ENCODE results near the gene CA5A. TPM values are rescaled to one million over a fixed set of nuclear protein-coding genes. Genes with fewer than 3 reads are reported as not detected.
"Not testable (repeated sequence)": the region's sequence is repeated elsewhere in the genome, so short reads cannot be mapped to it uniquely, and the experiment has no call there.

The CA5A gene
- polyA plus RNA-seq, 4 donors = under 0.01 TPM; not detected in 3

- not testable (repeated sequence) for FAIRE-seq
Observed at GRCh38 chr16:87909203-87909935, 27.0 kb downstream of the CA5A start.

DNA sequence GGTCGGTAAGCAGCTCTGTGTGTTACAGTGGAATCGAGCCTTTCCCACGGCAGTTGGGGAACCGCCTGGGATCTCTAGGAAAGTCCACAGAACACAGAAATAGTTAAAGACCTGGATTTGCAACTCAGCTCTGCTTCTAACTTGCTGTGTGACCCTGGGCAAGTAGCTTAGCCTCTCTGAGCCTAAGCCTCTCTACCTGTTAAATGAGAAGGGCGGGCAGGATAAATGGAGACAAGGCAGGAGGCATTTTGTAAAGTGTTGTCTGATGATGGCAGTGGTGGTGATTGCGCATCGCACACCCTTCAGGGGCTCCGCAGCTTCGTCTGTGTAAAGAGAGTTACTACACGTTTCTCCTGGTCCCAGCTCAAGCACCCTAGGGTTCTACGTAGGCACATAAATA, 28.2 kb downstream of the CA5A start:
- H3K27ac ChIP-seq (ENCODE audit: low read depth in 1 of 3, low read length in 2 of 3); H3K4me1 ChIP-seq (ENCODE audit: control insufficient read depth in 3 of 3, insufficient read depth in 2 of 3, low read depth in 1 of 3, low read length in 2 of 3); H3K4me3 ChIP-seq (ENCODE audit: low read depth in 1 of 3, low read length in 3 of 3); H3K9me3 ChIP-seq (ENCODE audit: control insufficient read depth in 2 of 2, insufficient read depth in 1 of 2, low read depth in 1 of 2, low read length in 1 of 2); H3K27me3 ChIP-seq (ENCODE audit: control insufficient read depth in 3 of 3, insufficient read depth in 3 of 3, low read length in 3 of 3); H3K36me3 ChIP-seq (ENCODE audit: control insufficient read depth in 3 of 3, insufficient read depth in 2 of 3, low read depth in 1 of 3, low read length in 3 of 3); FAIRE-seq; DNase-seq: not testable (repeated sequence)
- WGBS, 3 donors = 92 to 95% (median 93%) methylated on average over 11 of the region's 11 CpGs

More at GRCh38 chr16:87909203-87909935, 27.0 kb downstream of the CA5A start:
- peak; percentile 52 to 76 for DNase-seq
- H3K4me1 ChIP-seq (ENCODE audit: control insufficient read depth in 3 of 3, insufficient read depth in 2 of 3, low read depth in 1 of 3, low read length in 2 of 3); H3K9me3 ChIP-seq (ENCODE audit: control insufficient read depth in 2 of 2, insufficient read depth in 1 of 2, low read depth in 1 of 2, low read length in 1 of 2); H3K36me3 ChIP-seq (ENCODE audit: control insufficient read depth in 3 of 3, insufficient read depth in 2 of 3, low read depth in 1 of 3, low read length in 3 of 3); H3K4me3 ChIP-seq (ENCODE audit: low read depth in 1 of 3, low read length in 3 of 3); H3K27ac ChIP-seq (ENCODE audit: low read depth in 1 of 3, low read length in 2 of 3); H3K27me3 ChIP-seq (ENCODE audit: control insufficient read depth in 3 of 3, insufficient read depth in 3 of 3, low read length in 3 of 3): not testable (repeated sequence)
- WGBS, 3 donors = 37 to 38% (median 38%) methylated on average over 36 of the region's 36 CpGs

DNA sequence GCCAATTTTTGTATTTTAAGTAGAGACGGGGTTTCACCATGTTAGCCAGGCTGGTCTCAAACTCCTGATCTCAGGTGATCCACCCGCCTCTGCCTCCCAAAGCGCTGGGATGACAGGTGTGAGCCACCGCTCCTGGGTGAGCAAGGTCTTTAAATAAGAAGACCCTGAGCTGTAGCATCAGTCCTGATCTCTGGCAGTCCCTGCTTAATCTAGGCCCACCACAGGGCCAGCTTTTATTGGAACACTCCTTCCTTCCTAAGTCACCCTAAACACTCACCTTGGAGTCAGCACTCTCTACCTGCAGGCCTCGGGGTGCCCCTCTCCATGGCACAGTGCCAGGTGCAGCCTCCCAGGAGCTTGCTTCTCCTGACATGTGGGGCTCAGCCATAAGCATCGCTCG, 30.8 kb downstream of the CA5A start:
- H3K9me3 ChIP-seq (ENCODE audit: control insufficient read depth in 2 of 2, insufficient read depth in 1 of 2, low read depth in 1 of 2, low read length in 1 of 2); DNase-seq; FAIRE-seq; H3K4me3 ChIP-seq (ENCODE audit: low read depth in 1 of 3, low read length in 3 of 3); H3K27ac ChIP-seq (ENCODE audit: low read depth in 1 of 3, low read length in 2 of 3); H3K27me3 ChIP-seq (ENCODE audit: control insufficient read depth in 3 of 3, insufficient read depth in 3 of 3, low read length in 3 of 3); H3K36me3 ChIP-seq (ENCODE audit: control insufficient read depth in 3 of 3, insufficient read depth in 2 of 3, low read depth in 1 of 3, low read length in 3 of 3); H3K4me1 ChIP-seq (ENCODE audit: control insufficient read depth in 3 of 3, insufficient read depth in 2 of 3, low read depth in 1 of 3, low read length in 2 of 3): not testable (repeated sequence)
- WGBS, 3 donors = 89 to 92% (median 91%) methylated on average over 7 of the region's 7 CpGs

DNA sequence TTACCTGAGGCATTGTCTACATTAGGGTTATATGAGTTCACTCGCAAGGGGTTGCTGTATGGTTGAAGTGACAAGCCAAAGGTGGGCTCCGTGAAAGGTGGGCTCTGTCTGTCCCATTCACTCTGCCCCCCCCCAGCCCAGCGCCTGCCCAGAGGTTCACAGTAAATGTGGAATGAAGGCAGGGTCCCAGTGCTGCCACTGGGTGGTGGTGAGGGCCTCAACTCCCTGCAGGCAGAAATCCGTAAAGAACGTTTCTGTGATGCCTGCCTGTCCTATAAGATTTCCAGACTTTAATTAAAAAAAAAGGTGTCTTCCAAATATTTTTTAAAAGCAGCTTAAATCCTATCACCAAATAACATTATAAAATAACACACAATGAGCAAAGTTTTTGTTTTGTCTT, 31.4 kb downstream of the CA5A start:
- FAIRE-seq; H3K9me3 ChIP-seq (ENCODE audit: control insufficient read depth in 2 of 2, insufficient read depth in 1 of 2, low read depth in 1 of 2, low read length in 1 of 2); H3K4me1 ChIP-seq (ENCODE audit: control insufficient read depth in 3 of 3, insufficient read depth in 2 of 3, low read depth in 1 of 3, low read length in 2 of 3); H3K27me3 ChIP-seq (ENCODE audit: control insufficient read depth in 3 of 3, insufficient read depth in 3 of 3, low read length in 3 of 3); DNase-seq; H3K36me3 ChIP-seq (ENCODE audit: control insufficient read depth in 3 of 3, insufficient read depth in 2 of 3, low read depth in 1 of 3, low read length in 3 of 3); H3K27ac ChIP-seq (ENCODE audit: low read depth in 1 of 3, low read length in 2 of 3); H3K4me3 ChIP-seq (ENCODE audit: low read depth in 1 of 3, low read length in 3 of 3): not testable (repeated sequence)
- WGBS, 3 donors = 80 to 86% (median 85%) methylated on average over 4 of the region's 5 CpGs

DNA sequence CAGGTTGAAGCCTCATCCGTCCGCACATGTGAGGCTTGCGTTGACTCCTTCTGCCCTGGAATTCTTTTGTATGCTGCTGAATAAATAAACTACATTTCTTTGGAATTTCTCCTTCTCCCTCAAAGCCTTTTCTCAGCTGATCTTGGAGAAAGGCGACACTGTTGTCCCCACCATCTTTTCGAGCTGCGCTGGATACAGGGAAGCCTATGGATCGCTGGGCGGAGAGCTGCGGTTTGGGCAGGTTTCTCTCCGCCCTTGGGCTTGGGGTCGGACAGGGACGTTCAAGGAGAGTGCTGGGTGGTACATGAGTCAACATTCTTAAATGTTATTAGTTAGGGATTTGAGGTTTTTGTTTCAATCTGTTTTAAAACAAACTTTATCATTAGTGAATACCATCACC, 35.8 kb downstream of the CA5A start:
- H3K4me1 ChIP-seq (ENCODE audit: control insufficient read depth in 3 of 3, insufficient read depth in 2 of 3, low read depth in 1 of 3, low read length in 2 of 3); H3K27me3 ChIP-seq (ENCODE audit: control insufficient read depth in 3 of 3, insufficient read depth in 3 of 3, low read length in 3 of 3); H3K9me3 ChIP-seq (ENCODE audit: control insufficient read depth in 2 of 2, insufficient read depth in 1 of 2, low read depth in 1 of 2, low read length in 1 of 2); DNase-seq; H3K27ac ChIP-seq (ENCODE audit: low read depth in 1 of 3, low read length in 2 of 3); H3K4me3 ChIP-seq (ENCODE audit: low read depth in 1 of 3, low read length in 3 of 3); FAIRE-seq; H3K36me3 ChIP-seq (ENCODE audit: control insufficient read depth in 3 of 3, insufficient read depth in 2 of 3, low read depth in 1 of 3, low read length in 3 of 3): not testable (repeated sequence)
- WGBS, 3 donors = 76 to 85% (median 81%) methylated on average over 12 of the region's 12 CpGs

- Histone ChIP-seq H3K27ac (ENCODE audit: low read depth in 1 of 3, low read length in 2 of 3) (peak overlapping the region in 2 of 3 donors; percentile 12 to 57), H3K36me3 (ENCODE audit: control insufficient read depth in 3 of 3, insufficient read depth in 2 of 3, low read depth in 1 of 3, low read length in 3 of 3) (no peaks in the 10 kb centered on the region), H3K4me1 (ENCODE audit: control insufficient read depth in 3 of 3, insufficient read depth in 2 of 3, low read depth in 1 of 3, low read length in 2 of 3) (no peaks in the 10 kb centered on the region), H3K9me3 (ENCODE audit: control insufficient read depth in 2 of 2, insufficient read depth in 1 of 2, low read depth in 1 of 2, low read length in 1 of 2) (no peaks in the 10 kb centered on the region), H3K27me3 (ENCODE audit: control insufficient read depth in 3 of 3, insufficient read depth in 3 of 3, low read length in 3 of 3) (no peaks in the 10 kb centered on the region), H3K4me3 (ENCODE audit: low read depth in 1 of 3, low read length in 3 of 3) (no peak overlapping the region)
- DNase-seq = peak in 1 of 2 donors; percentile 27
- FAIRE-seq = no peak
- WGBS, 3 donors = 65 to 73% (median 66%) methylated on average over 20 of the region's 20 CpGs
Observed at GRCh38 chr16:87897521-87898505, 38.5 kb downstream of the CA5A start.

DNA sequence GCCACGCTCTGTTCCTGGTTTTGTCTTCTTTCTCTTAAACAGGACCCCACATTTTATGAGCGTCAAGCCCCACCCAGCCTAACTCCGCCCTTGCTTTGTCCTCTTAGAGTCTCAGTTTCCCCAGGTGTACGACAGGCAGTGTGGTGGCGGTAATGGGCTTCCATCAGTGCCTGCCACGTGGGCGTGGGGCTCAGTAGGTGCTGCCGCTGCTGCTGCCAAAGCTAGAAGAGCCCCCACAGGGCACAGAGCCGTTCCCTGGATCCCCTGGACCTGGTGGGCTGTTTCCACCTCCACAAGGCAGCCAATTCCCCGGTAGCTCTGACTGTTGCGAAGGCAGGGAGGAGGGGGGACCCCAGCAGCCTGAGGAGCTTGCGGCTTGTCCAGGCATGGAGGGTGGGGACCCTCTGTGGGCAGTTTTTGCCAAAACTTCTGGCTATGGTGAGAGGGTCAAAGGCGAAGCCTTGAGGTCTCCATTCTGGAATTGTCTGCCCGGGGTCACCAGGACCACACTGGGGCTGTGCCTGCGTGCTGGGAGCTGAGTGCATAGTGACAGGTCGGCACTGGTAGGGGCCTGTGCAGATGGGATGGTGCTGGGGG, 39.3 kb downstream of the CA5A start:
- not testable (repeated sequence) for DNase-seq
- WGBS, 3 donors = 82 to 93% (median 83%) methylated on average over 15 to 16 of the region's 16 CpGs

GRCh38 chr16:87896176-87896890, 40.0 kb downstream of the CA5A start:
- H3K27me3 ChIP-seq (ENCODE audit: control insufficient read depth in 3 of 3, insufficient read depth in 3 of 3, low read length in 3 of 3); FAIRE-seq; H3K4me1 ChIP-seq (ENCODE audit: control insufficient read depth in 3 of 3, insufficient read depth in 2 of 3, low read depth in 1 of 3, low read length in 2 of 3); DNase-seq; H3K36me3 ChIP-seq (ENCODE audit: control insufficient read depth in 3 of 3, insufficient read depth in 2 of 3, low read depth in 1 of 3, low read length in 3 of 3); H3K9me3 ChIP-seq (ENCODE audit: control insufficient read depth in 2 of 2, insufficient read depth in 1 of 2, low read depth in 1 of 2, low read length in 1 of 2); H3K4me3 ChIP-seq (ENCODE audit: low read depth in 1 of 3, low read length in 3 of 3): not testable (repeated sequence)
- peak overlapping the region in 2 of 3 donors; percentile 51 to 57 for H3K27ac ChIP-seq (ENCODE audit: low read depth in 1 of 3, low read length in 2 of 3)
- 78 to 90% (median 81%) methylated on average over 16 to 17 of the region's 17 CpGs for WGBS, 3 donors

More for the DNA sequence above, 39.3 kb downstream of the CA5A start:
- H3K27ac ChIP-seq (ENCODE audit: low read depth in 1 of 3, low read length in 2 of 3) = peak overlapping the region in 2 of 3 donors; percentile 27 to 57
- not testable (repeated sequence) for H3K27me3 ChIP-seq (ENCODE audit: control insufficient read depth in 3 of 3, insufficient read depth in 3 of 3, low read length in 3 of 3); H3K36me3 ChIP-seq (ENCODE audit: control insufficient read depth in 3 of 3, insufficient read depth in 2 of 3, low read depth in 1 of 3, low read length in 3 of 3); FAIRE-seq; H3K4me3 ChIP-seq (ENCODE audit: low read depth in 1 of 3, low read length in 3 of 3); H3K9me3 ChIP-seq (ENCODE audit: control insufficient read depth in 2 of 2, insufficient read depth in 1 of 2, low read depth in 1 of 2, low read length in 1 of 2); H3K4me1 ChIP-seq (ENCODE audit: control insufficient read depth in 3 of 3, insufficient read depth in 2 of 3, low read depth in 1 of 3, low read length in 2 of 3)

All from small intestine (tissue), 7 donors.